ENCODE measurements around the gene TMPRSS4. TPM values are rescaled to one million over a fixed set of nuclear protein-coding genes. Genes with fewer than 3 reads are reported as not detected.

The TMPRSS4 gene
- total and polyA plus RNA-seq, 2 experiments from 2014 or later: not detected

DNA sequence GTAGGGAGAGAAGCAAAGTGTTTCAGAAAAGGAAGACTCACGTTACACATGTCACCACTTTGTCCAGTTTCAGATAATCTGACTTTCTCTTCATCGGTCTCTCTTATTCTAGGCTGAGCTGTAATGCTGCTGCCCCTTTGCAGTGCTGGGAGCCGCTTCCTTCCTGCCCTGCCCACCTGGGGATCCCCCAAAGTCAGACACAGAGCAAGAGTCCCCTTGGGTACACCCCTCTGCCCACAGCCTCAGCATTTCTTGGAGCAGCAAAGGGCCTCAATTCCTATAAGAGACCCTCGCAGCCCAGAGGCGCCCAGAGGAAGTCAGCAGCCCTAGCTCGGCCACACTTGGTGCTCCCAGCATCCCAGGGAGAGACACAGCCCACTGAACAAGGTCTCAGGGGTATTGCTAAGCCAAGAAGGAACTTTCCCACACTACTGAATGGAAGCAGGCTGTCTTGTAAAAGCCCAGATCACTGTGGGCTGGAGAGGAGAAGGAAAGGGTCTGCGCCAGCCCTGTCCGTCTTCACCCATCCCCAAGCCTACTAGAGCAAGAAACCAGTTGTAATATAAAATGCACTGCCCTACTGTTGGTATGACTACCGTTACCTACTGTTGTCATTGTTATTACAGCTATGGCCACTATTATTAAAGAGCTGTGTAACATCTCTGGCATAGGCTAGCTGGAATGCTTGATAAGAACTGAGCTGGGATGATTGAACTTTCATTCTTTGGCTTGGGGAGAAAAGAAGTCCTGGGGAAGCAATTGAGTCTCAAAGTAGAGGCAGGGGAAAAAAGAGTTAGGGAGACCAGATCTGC is 41.1 kb downstream of the TMPRSS4 start:
- no peaks in the 10 kb centered on the region for H3K9me3 ChIP-seq (ENCODE audit: low read depth)
- DNase-seq: no peak
- no peak overlapping the region for H3K4me2 ChIP-seq (ENCODE audit: unreplicated experiment)
- H3K9ac ChIP-seq: no peak overlapping the region
- H2AFZ ChIP-seq: no peak overlapping the region
- no peaks in the 10 kb centered on the region for H4K20me1 ChIP-seq (ENCODE audit: insufficient read depth)
- no peak overlapping the region for H3K27ac ChIP-seq
- in situ Hi-C loops (cut with MboI): no loop called here
- no peaks in the 10 kb centered on the region for H3K4me1 ChIP-seq (ENCODE audit: insufficient read depth)
- H3K9me2 ChIP-seq (ENCODE audit: insufficient read depth): no peaks in the 10 kb centered on the region
- H3K79me2 ChIP-seq (ENCODE audit: insufficient read depth): no peaks in the 10 kb centered on the region
- H3F3A ChIP-seq (ENCODE audit: insufficient read depth): no peaks in the 10 kb centered on the region
- no peak overlapping the region for H3K4me3 ChIP-seq
- TF ChIP-seq EZH2phosphoT487 (IDR thresholded peaks at IDR 0.05; ENCODE audit: insufficient read depth, low read depth) (no peak), EZH2 (IDR thresholded peaks at IDR 0.05; ENCODE audit: insufficient read depth, poor library complexity, severe bottlenecking) (no peak)
- 41 to 53% methylated on average over 9 of the region's 9 CpGs for WGBS, 2 experiments (ENCODE audit: low coverage in 1 of 2, low lambda C conversion rate in 2 of 2, missing lambda C conversion rate in 2 of 2)
- no peaks in the 10 kb centered on the region for H3K36me3 ChIP-seq (ENCODE audit: low read depth)
- H3K27me3 ChIP-seq (replicated peaks; ENCODE audit: insufficient read depth): peaks cover 13% of the 10 kb centered on the region

DNA sequence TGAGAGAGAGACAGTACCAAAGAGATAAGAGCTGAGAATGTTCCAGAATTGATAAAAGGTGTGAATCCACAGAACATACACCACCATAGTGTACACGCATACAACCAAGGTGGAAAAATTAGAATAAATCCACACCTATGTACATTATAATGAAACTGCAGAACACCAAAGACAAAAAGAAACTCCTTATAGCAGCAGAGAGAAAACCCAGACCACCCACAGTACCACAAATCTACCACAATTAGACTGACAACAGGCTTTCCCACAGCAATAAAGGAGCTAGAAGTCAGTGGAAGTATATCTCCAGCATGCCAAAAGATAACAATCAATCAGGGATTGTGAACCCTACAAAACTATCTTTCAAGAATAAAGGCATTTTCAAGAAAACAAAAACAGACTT is 43.9 kb downstream of the TMPRSS4 start:
- H4K20me1 ChIP-seq (ENCODE audit: insufficient read depth): no peaks in the 10 kb centered on the region
- no peak overlapping the region for H3K4me3 ChIP-seq
- TF ChIP-seq EZH2 (IDR thresholded peaks at IDR 0.05; ENCODE audit: insufficient read depth, poor library complexity, severe bottlenecking): no peak
- no peak for TF ChIP-seq EZH2phosphoT487 (IDR thresholded peaks at IDR 0.05; ENCODE audit: insufficient read depth, low read depth)
- H3K9me2 ChIP-seq (ENCODE audit: insufficient read depth): no peaks in the 10 kb centered on the region
- in situ Hi-C loops (cut with MboI): no loop called here
- H3K9me3 ChIP-seq (ENCODE audit: low read depth): no peaks in the 10 kb centered on the region
- H3K79me2 ChIP-seq (ENCODE audit: insufficient read depth): no peaks in the 10 kb centered on the region
- H3K4me1 ChIP-seq (ENCODE audit: insufficient read depth): no peaks in the 10 kb centered on the region
- 88 to 89% methylated on average over 1 of the region's 1 CpG for WGBS, 2 experiments (ENCODE audit: low coverage in 1 of 2, low lambda C conversion rate in 2 of 2, missing lambda C conversion rate in 2 of 2)
- H3F3A ChIP-seq (ENCODE audit: insufficient read depth): no peaks in the 10 kb centered on the region
- H2AFZ ChIP-seq: no peak overlapping the region
- DNase-seq: no peak
- no peak overlapping the region for H3K27ac ChIP-seq
- H3K36me3 ChIP-seq (ENCODE audit: low read depth): no peaks in the 10 kb centered on the region
- peaks cover 13% of the 10 kb centered on the region for H3K27me3 ChIP-seq (replicated peaks; ENCODE audit: insufficient read depth)
- H3K9ac ChIP-seq: no peak overlapping the region
- H3K4me2 ChIP-seq (ENCODE audit: unreplicated experiment): no peak overlapping the region

DNA sequence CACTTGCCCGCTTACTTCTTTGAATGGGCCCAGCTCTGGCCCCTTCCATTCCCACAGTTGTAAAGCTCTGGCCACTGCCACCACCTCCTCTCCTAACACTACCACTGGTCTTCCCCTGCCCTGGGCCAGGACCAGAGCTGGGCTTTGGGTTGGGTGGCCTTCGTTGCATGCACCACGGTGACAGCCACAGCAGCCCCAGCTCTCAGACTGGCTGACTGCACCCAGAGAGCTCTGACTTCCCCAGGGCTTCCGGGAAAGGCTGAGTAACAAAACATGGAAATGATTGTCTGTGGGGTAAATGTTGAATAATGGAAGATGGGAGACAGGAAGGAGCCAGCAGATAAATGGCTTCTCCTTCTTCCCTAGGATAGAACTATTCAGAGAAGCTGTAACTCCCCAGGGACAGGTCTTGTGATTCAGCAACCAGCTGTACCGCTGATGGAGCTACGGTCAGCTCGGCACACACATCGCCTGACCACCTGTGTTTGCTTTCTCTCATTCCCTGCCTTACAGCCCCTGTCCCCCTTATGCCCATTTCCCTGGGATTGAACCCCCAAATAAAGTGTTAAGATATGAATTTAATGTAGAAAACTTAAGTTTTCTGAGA is 48.2 kb downstream of the TMPRSS4 start:
- Histone ChIP-seq H3K9me3 (ENCODE audit: low read depth) (no peaks in the 10 kb centered on the region), H3K79me2 (ENCODE audit: insufficient read depth) (no peaks in the 10 kb centered on the region), H3K27me3 (replicated peaks; ENCODE audit: insufficient read depth) (peaks cover 3% of the 10 kb centered on the region), H3F3A (ENCODE audit: insufficient read depth) (no peaks in the 10 kb centered on the region), H4K20me1 (ENCODE audit: insufficient read depth) (no peaks in the 10 kb centered on the region), H2AFZ (no peak overlapping the region), H3K4me3 (no peak overlapping the region), H3K4me2 (ENCODE audit: unreplicated experiment) (no peak overlapping the region), H3K36me3 (ENCODE audit: low read depth) (no peaks in the 10 kb centered on the region), H3K9me2 (ENCODE audit: insufficient read depth) (no peaks in the 10 kb centered on the region), H3K27ac (no peak overlapping the region), H3K9ac (no peak overlapping the region), H3K4me1 (ENCODE audit: insufficient read depth) (no peaks in the 10 kb centered on the region)
- WGBS, 2 experiments (ENCODE audit: low coverage in 1 of 2, low lambda C conversion rate in 2 of 2, missing lambda C conversion rate in 2 of 2): 72% methylated on average over 8 of the region's 8 CpGs
- TF ChIP-seq EZH2 (IDR thresholded peaks at IDR 0.05; ENCODE audit: insufficient read depth, poor library complexity, severe bottlenecking): no peak
- TF ChIP-seq EZH2phosphoT487 (IDR thresholded peaks at IDR 0.05; ENCODE audit: insufficient read depth, low read depth): no peak
- no peak for DNase-seq
- in situ Hi-C loops (cut with MboI): no loop called here

DNA sequence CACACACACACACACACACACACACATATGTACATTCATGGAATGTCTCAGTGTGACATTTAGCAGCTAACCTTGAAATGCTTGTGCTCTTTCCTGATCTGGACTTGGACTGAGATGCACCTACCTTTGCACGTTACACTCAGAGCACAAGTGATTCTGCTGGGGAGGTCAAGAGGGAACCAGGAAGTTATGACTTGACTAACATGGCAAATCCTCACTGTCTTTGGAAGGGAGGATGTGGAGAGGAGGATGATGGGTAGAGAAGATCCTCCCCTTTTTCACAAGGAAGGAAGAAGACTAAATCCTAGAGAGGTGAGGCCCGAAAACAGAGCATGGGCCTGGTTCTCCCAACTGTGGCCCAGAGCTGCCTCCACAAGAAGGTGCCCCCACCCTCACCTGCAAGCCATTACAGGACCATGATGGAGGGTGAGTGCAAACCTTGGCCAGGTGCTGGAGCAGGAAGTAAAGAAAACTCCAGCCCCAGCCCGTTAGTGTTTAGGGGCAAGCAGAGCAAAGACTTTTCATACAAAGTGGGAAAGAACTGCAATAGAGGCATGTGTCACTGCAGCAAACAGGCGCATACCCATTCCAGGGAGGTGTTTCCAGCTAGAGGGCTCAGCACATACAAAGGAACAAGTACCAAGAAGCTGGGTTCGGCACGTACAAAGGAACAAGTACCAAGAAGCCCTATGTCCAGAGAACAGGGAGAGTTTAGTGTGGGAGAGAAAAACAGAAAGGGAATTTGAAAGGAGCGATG is 49.4 kb downstream of the TMPRSS4 start:
- H2AFZ ChIP-seq: no peak overlapping the region
- no peak for TF ChIP-seq EZH2 (IDR thresholded peaks at IDR 0.05; ENCODE audit: insufficient read depth, poor library complexity, severe bottlenecking)
- H4K20me1 ChIP-seq (ENCODE audit: insufficient read depth): no peaks in the 10 kb centered on the region
- WGBS, 2 experiments (ENCODE audit: low coverage in 1 of 2, low lambda C conversion rate in 2 of 2, missing lambda C conversion rate in 2 of 2): 48% methylated on average over 7 of the region's 7 CpGs
- no peak overlapping the region for H3K4me3 ChIP-seq
- no peaks in the 10 kb centered on the region for H3K4me1 ChIP-seq (ENCODE audit: insufficient read depth)
- peaks cover 3% of the 10 kb centered on the region; the same call in 1 of the 2 replicates for H3K27me3 ChIP-seq (replicated peaks; ENCODE audit: insufficient read depth)
- H3K27ac ChIP-seq: no peak overlapping the region
- no peak overlapping the region for H3K4me2 ChIP-seq (ENCODE audit: unreplicated experiment)
- DNase-seq: no peak
- H3K9ac ChIP-seq: no peak overlapping the region
- H3F3A ChIP-seq (ENCODE audit: insufficient read depth): no peaks in the 10 kb centered on the region
- in situ Hi-C loops (cut with MboI): no loop called here
- H3K79me2 ChIP-seq (ENCODE audit: insufficient read depth): no peaks in the 10 kb centered on the region
- H3K9me2 ChIP-seq (ENCODE audit: insufficient read depth): no peaks in the 10 kb centered on the region
- H3K36me3 ChIP-seq (ENCODE audit: low read depth): no peaks in the 10 kb centered on the region
- H3K9me3 ChIP-seq (ENCODE audit: low read depth): no peaks in the 10 kb centered on the region
